Gastrocnemius medialis (tissue), 4 donors: ENCODE measurements around the gene OR6C76. TPM values are rescaled to one million over a fixed set of nuclear protein-coding genes. Genes with fewer than 3 reads are reported as not detected.
"Not testable (repeated sequence)": the region's sequence is repeated elsewhere in the genome, so short reads cannot be mapped to it uniquely, and the experiment has no call there.

Experiments used
- ATAC-seq, 2 donors: fragments of 150-250 bp; one replicate each; pipeline ENCODE4 v1.9.1; 2016
- DNase-seq, 2 donors: peaks; one replicate each; pipeline ENCODE4 v3.0.0-alpha.2; 2019
- H3K27ac ChIP-seq, 4 donors: fragments of 200-600 bp; sonication (generic); 1 replicate in 1 of 4; 2 replicates in 3 of 4; pipeline ENCODE4 v1.5.1; 2016 to 2018; ENCODE audit warnings: mild to moderate bottlenecking in 2 of 4, moderate library complexity in 1 of 4
- H3K27me3 ChIP-seq, 3 donors: fragments of 200-600 bp; sonication (generic) in 2 of 3; 1 replicate in 1 of 3; 2 replicates in 2 of 3; pipeline versions ENCODE4 v1.5.1 to v1.6.0; 2016 to 2019; ENCODE audit warnings: mild to moderate bottlenecking in 1 of 3, moderate library complexity in 1 of 3
- H3K36me3 ChIP-seq, 2 donors: fragments of 200-600 bp; sonication (generic) in 1 of 2; one replicate each; pipeline ENCODE4 v1.5.1; 2017 to 2018
- H3K4me1 ChIP-seq, 2 donors: fragments of 200-600 bp; sonication (generic) in 1 of 2; one replicate each; pipeline ENCODE4 v1.5.1; 2016 to 2017; ENCODE audit warnings: mild to moderate bottlenecking in 2 of 2
- H3K4me3 ChIP-seq, 4 donors: fragments of 200-600 bp; sonication (generic) in 3 of 4; 1 replicate in 1 of 4; 2 replicates in 3 of 4; pipeline ENCODE4 v1.5.1; 2016 to 2019; ENCODE audit warnings: mild to moderate bottlenecking in 2 of 4
- H3K9me3 ChIP-seq, 3 donors: fragments of 200-600 bp; sonication (generic) in 2 of 3; 1 replicate in 1 of 3; 2 replicates in 2 of 3; pipeline ENCODE4 v1.5.1; 2016 to 2019
- CTCF ChIP-seq, 5 experiments: fragments of 450-650 bp in 3 of 5; fragments of 200-600 bp in 2 of 5; sonication (generic) in 2 of 5; IDR thresholded peaks in 4 of 5; conservative IDR thresholded peaks in 1 of 5; 1 replicate in 4 of 5; 2 replicates in 1 of 5; pipeline ENCODE4 v1.5.1; 2016 to 2019; ENCODE audit warnings: antibody characterized with exemption in 5 of 5, mild to moderate bottlenecking in 3 of 5, moderate library complexity in 3 of 5
- POLR2A ChIP-seq, 2 donors: fragments of 450-650 bp; IDR thresholded peaks; one replicate each; pipeline ENCODE4 v1.6.1; 2017; ENCODE audit warnings: antibody characterized with exemption in 2 of 2, mild to moderate bottlenecking in 2 of 2, moderate library complexity in 2 of 2
- in situ Hi-C, 4 donors: fragments of 200-750 bp; cut with MboI; loops; one replicate each; pipeline versions ENCODE4 v1.15.0 to v1.8.0; 2017; ENCODE audit warnings: low sequenced_read_pairs in 4 of 4
- intact Hi-C: fragments of 100-400 bp; cut with DNase I; formaldehyde crosslinking; loops from one replicate; pipeline ENCODE4 v1.15.1; 2023; ENCODE audit warnings: low total_unique reads
- total RNA-seq, 4 donors: library from RNA; depleted of rRNA; stranded (reverse); fragments of >200 nt; gene quantifications; one replicate each; pipeline versions ENCODE4 v1.1.0 to v1.2.3, GENCODE V29; 2016

Gene OR6C76
- total RNA-seq, 4 donors from 2014 or later: not detected

GRCh38 chr12:55445357-55445756 is 19.3 kb downstream of the OR6C76 start:
- Histone ChIP-seq H3K4me1 (no peaks in the 10 kb centered on the region), H3K4me3 (no peak overlapping the region), H3K36me3 (no peaks in the 10 kb centered on the region), H3K27me3 (no peaks in the 10 kb centered on the region), H3K27ac (no peak overlapping the region), H3K9me3 (no peaks in the 10 kb centered on the region)
- TF ChIP-seq CTCF (IDR thresholded peaks at IDR 0.05 in 4 of 5, conservative IDR thresholded peaks at IDR 0.05 in 1 of 5) (no peak), POLR2A (IDR thresholded peaks at IDR 0.05) (no peak)
- intact Hi-C loops (no loop called here), in situ Hi-C loops (no loop called here)
- no peak for ATAC-seq
- DNase-seq: no peak

DNA sequence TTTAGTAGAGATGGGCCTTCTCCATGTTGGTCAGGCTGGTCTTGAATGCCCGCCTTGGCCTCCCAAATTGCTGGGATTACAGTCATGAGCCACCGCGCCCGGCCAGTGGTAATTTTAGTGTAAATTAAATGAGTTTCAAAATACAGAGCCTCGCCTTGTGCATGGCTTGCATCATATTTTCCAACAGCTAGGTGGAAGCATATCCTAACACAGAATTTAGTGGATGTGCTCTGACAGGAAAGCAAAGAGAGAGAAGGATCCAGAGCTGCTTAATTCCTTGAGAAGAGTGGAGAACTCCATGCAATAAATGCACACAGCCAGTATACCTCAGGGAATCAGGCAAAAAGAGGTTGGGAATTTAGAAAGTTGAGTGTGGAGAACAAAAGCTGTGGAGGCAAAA is 20.3 kb downstream of the OR6C76 start:
- intact Hi-C loops: no loop called here
- TF ChIP-seq POLR2A (IDR thresholded peaks at IDR 0.05) (no peak), CTCF (IDR thresholded peaks at IDR 0.05 in 4 of 5, conservative IDR thresholded peaks at IDR 0.05 in 1 of 5) (no peak)
- ATAC-seq: no peak

DNA sequence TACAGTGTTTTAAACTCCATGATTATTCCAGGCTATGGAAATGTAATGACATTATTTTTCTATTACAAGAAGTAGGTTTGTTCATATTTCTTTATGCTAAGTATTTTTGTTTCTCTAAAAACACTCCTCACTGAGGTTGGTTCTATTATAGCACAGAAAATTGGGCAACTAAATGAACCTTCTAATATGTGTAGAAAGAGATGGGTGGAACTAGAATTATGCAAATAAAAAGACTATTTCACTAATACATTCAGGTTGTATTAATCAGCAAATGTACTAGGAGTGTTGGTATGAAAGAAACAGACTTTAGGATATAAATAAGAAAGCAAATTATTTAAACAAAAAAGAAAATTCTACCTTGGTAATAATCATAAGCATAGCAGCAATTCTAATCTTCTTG is 22.8 kb downstream of the OR6C76 start:
- H3K4me3 ChIP-seq: no peak overlapping the region
- H3K36me3 ChIP-seq: no peaks in the 10 kb centered on the region
- H3K9me3 ChIP-seq: no peaks in the 10 kb centered on the region
- intact Hi-C loops (no loop called here), in situ Hi-C loops (no loop called here)
- no peak for TF ChIP-seq POLR2A (IDR thresholded peaks at IDR 0.05)
- no peak for TF ChIP-seq CTCF (IDR thresholded peaks at IDR 0.05 in 4 of 5, conservative IDR thresholded peaks at IDR 0.05 in 1 of 5)
- no peak overlapping the region for H3K27ac ChIP-seq
- H3K27me3 ChIP-seq: no peaks in the 10 kb centered on the region
- DNase-seq (no peak), ATAC-seq (no peak)
- H3K4me1 ChIP-seq: no peaks in the 10 kb centered on the region

More for the DNA sequence above, 20.3 kb downstream of the OR6C76 start:
- H3K27ac ChIP-seq: no peak overlapping the region
- H3K4me1 ChIP-seq: no peaks in the 10 kb centered on the region
- no peak overlapping the region for H3K4me3 ChIP-seq
- DNase-seq: no peak
- H3K27me3 ChIP-seq: no peaks in the 10 kb centered on the region
- H3K9me3 ChIP-seq: no peaks in the 10 kb centered on the region
- no peaks in the 10 kb centered on the region for H3K36me3 ChIP-seq
- in situ Hi-C loops: no loop called here

GRCh38 chr12:55464926-55465325 is 38.9 kb downstream of the OR6C76 start:
- ATAC-seq, H3K9me3 ChIP-seq, intact Hi-C loops, H3K4me3 ChIP-seq, H3K27me3 ChIP-seq, in situ Hi-C loops, H3K4me1 ChIP-seq, DNase-seq, H3K36me3 ChIP-seq, H3K27ac ChIP-seq: not testable (repeated sequence)

GRCh38 chr12:55467836-55468235 is 41.8 kb downstream of the OR6C76 start:
- no peak for TF ChIP-seq POLR2A (IDR thresholded peaks at IDR 0.05)
- no peak for TF ChIP-seq CTCF (IDR thresholded peaks at IDR 0.05 in 4 of 5, conservative IDR thresholded peaks at IDR 0.05 in 1 of 5)
- no peak for ATAC-seq
- in situ Hi-C loops: no loop called here

More at GRCh38 chr12:55467836-55468235, 41.8 kb downstream of the OR6C76 start:
- Histone ChIP-seq H3K9me3 (no peaks in the 10 kb centered on the region), H3K27me3 (no peaks in the 10 kb centered on the region), H3K27ac (no peak overlapping the region), H3K4me1 (no peaks in the 10 kb centered on the region), H3K4me3 (no peak overlapping the region), H3K36me3 (no peaks in the 10 kb centered on the region)
- intact Hi-C loops: no loop called here
- no peak for DNase-seq
